ENCODE measurements around the gene RHBDF1.

RHBDF1 gene

GRCh38 chr16:92431-93339 is 20.3 kb upstream of the RHBDF1 start:
- DNase-seq (ENCODE audit: low spot score): no peak

GRCh38 chr16:91484-91883 is 19.1 kb upstream of the RHBDF1 start:
- DNase-seq (ENCODE audit: low spot score): no peak

- no peak for DNase-seq (ENCODE audit: low spot score)
These were observed 17.2 kb upstream of the RHBDF1 start for GRCh38 chr16:89391-90302.

GRCh38 chr16:88613-89012 is 16.2 kb upstream of the RHBDF1 start:
- DNase-seq (ENCODE audit: low spot score): no peak

GRCh38 chr16:86483-86952 is 14.1 kb upstream of the RHBDF1 start:
- DNase-seq (ENCODE audit: low spot score): no peak

- DNase-seq (ENCODE audit: low spot score): no peak
These were observed 13.4 kb upstream of the RHBDF1 start for GRCh38 chr16:85865-86264.

- DNase-seq (ENCODE audit: low spot score): no peak
These were observed 13.0 kb upstream of the RHBDF1 start for GRCh38 chr16:85407-85782.

GRCh38 chr16:84718-85406 is 12.4 kb upstream of the RHBDF1 start:
- DNase-seq (ENCODE audit: low spot score): no peak

GRCh38 chr16:83781-84615 is 11.6 kb upstream of the RHBDF1 start:
- DNase-seq (ENCODE audit: low spot score): no peak

GRCh38 chr16:83060-83603 is 10.7 kb upstream of the RHBDF1 start:
- no peak for DNase-seq (ENCODE audit: low spot score)

- DNase-seq (ENCODE audit: low spot score): no peak
These were observed 7.0 kb upstream of the RHBDF1 start for GRCh38 chr16:79151-80054.

- DNase-seq (ENCODE audit: low spot score): no peak
These were observed 6.2 kb upstream of the RHBDF1 start for GRCh38 chr16:78444-79150.

- DNase-seq (ENCODE audit: low spot score): peak; percentile 96
These were observed 5.5 kb upstream of the RHBDF1 start, which contains the start of gene MPG for GRCh38 chr16:77807-78443. Gene MPG, plus strand, starts transcription at chr16:78225. Its CDS starts 85 bp downstream, at chr16:78310.

GRCh38 chr16:77273-77806 is 4.9 kb upstream of the RHBDF1 start:
- peak; percentile 54 for DNase-seq (ENCODE audit: low spot score)

- no peak for DNase-seq (ENCODE audit: low spot score)
These were observed 4.3 kb upstream of the RHBDF1 start for GRCh38 chr16:76535-77272.

- DNase-seq (ENCODE audit: low spot score): no peak
These were observed 3.4 kb upstream of the RHBDF1 start for GRCh38 chr16:75580-76501.

Data from D341Med (cell line).